GM12891 (cell line): Measurements from ENCODE around the gene RRP1B.
"Not testable (repeated sequence)": the region's sequence is repeated elsewhere in the genome, so short reads cannot be mapped to it uniquely, and the experiment has no call there.

Experiments used
- POLR2A ChIP-seq: IDR thresholded peaks from 2 replicates; pipeline ENCODE4 v1.6.1; 2011; ENCODE audit warnings: low read depth, low read length, control low read depth
- POLR2AphosphoS5 ChIP-seq: IDR thresholded peaks from 2 replicates; pipeline ENCODE4 v1.6.1; 2011; ENCODE audit warnings: low read depth, low read length, control low read depth
- SPI1 ChIP-seq: IDR thresholded peaks from 2 replicates; pipeline ENCODE4 v1.6.1; 2011; ENCODE audit warnings: low read depth, low read length, control low read depth
- TAF1 ChIP-seq: IDR thresholded peaks from 2 replicates; pipeline ENCODE4 v1.6.1; 2011; ENCODE audit warnings: low read depth, low read length, control low read depth

DNA sequence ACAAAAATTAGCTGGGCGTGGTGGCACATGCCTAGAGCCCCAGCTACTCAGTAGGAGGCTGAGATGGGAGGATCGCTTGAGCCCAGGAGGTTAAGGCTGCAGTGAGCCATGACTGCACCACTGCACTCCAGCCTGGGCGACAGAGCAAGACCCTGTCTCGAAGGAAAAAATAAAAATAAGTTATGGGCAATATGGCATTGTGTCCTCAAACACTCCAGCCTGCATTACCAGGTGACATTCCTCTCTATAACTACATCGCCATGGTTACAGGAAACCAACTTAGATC lies 40.1 kb downstream of the RRP1B start:
- TF ChIP-seq SPI1, POLR2AphosphoS5, TAF1, POLR2A: not testable (repeated sequence)
